Transverse colon (tissue), 4 donors: Measurements from ENCODE around the gene NPLOC4. TPM values are rescaled to one million over a fixed set of nuclear protein-coding genes. Genes with fewer than 3 reads are reported as not detected.

Source experiments
- DNase-seq: peaks from one replicate; pipeline ENCODE4 v3.0.0-alpha.2; 2019
- H3K27ac ChIP-seq, 4 donors: fragments of 200-600 bp; sonication (generic); 2 replicates each; pipeline ENCODE4 v1.5.1; 2016 to 2018; ENCODE audit warnings: inconsistent platforms in 4 of 4
- H3K27me3 ChIP-seq: fragments of 200-600 bp; sonication (generic); 2 replicates; pipeline ENCODE4 v1.5.1; 2017; ENCODE audit warnings: inconsistent platforms
- H3K36me3 ChIP-seq, 4 donors: fragments of 200-600 bp; sonication (generic); 2 replicates each; pipeline ENCODE4 v1.5.1; 2017 to 2019; ENCODE audit warnings: inconsistent platforms in 4 of 4
- H3K4me1 ChIP-seq, 4 donors: fragments of 200-600 bp; sonication (generic); 2 replicates each; pipeline ENCODE4 v1.5.1; 2017 to 2020; ENCODE audit warnings: inconsistent platforms in 4 of 4
- H3K4me3 ChIP-seq, 4 donors: fragments of 200-600 bp; sonication (generic); 1 replicate in 1 of 4; 2 replicates in 3 of 4; pipeline versions ENCODE4 v1.5.1 to v1.6.1; 2017 to 2019; ENCODE audit warnings: inconsistent platforms in 4 of 4
- H3K9me3 ChIP-seq, 2 donors: fragments of 200-600 bp; sonication (generic); 2 replicates each; pipeline ENCODE4 v1.5.1; 2017 to 2019; ENCODE audit warnings: inconsistent platforms in 2 of 2
- CTCF ChIP-seq, 5 experiments: fragments of 200-600 bp in 3 of 5; fragments of 450-650 bp in 2 of 5; sonication (generic) in 3 of 5; IDR thresholded peaks; 1 replicate in 2 of 5; 2 replicates in 3 of 5; pipeline ENCODE4 v1.5.1; 2016 to 2017; ENCODE audit warnings: antibody characterized with exemption in 5 of 5, inconsistent platforms in 3 of 5, mild to moderate bottlenecking in 2 of 5, moderate library complexity in 1 of 5
- EP300 ChIP-seq: sonication (generic); formaldehyde crosslinking; IDR thresholded peaks from one replicate; pipeline ENCODE4 v1.6.1; 2017; ENCODE audit warnings: antibody characterized with exemption, low read depth
- POLR2A ChIP-seq: fragments of 450-650 bp; IDR thresholded peaks from one replicate; pipeline ENCODE4 v1.6.1; 2016; ENCODE audit warnings: antibody characterized with exemption, mild to moderate bottlenecking, moderate library complexity
- POLR2AphosphoS5 ChIP-seq, 3 donors: sonication (generic); formaldehyde crosslinking; IDR thresholded peaks; one replicate each; pipeline ENCODE4 v1.6.1; 2016; ENCODE audit warnings: antibody characterized with exemption in 3 of 3
- WGBS, 2 donors: methylation state at CpG; one replicate each; pipeline ENCODE4 v1.1.5; 2018; ENCODE audit warnings: low coverage in 1 of 2; 5-methylcytosine and 5-hydroxymethylcytosine counted together
- in situ Hi-C, 4 donors: fragments of 200-750 bp; cut with MboI; loops; one replicate each; pipeline versions ENCODE4 v1.15.0 to v1.15.1; 2017; ENCODE audit warnings: low sequenced_read_pairs in 3 of 4, low pct_ligation_motif_present in 1 of 4, low pct_unique_long_range_greater_than_20kb in 1 of 4
- intact Hi-C: fragments of 100-400 bp; cut with DNase I; formaldehyde crosslinking; loops from one replicate; pipeline ENCODE4 v1.15.1; 2023; ENCODE audit warnings: low total_unique reads
- total RNA-seq, 4 donors: library from RNA; depleted of rRNA; stranded (reverse); fragments of >200 nt; gene quantifications; one replicate each; pipeline ENCODE4 v1.1.0, GENCODE V29; 2016

NPLOC4 gene
- total RNA-seq, 4 donors from 2014 or later: 59.9 to 323 (median 84.6) TPM

GRCh38 chr17:81644496-81644895 lies 7.6 kb upstream of the NPLOC4 start:
- H3K36me3 ChIP-seq: no peaks in the 10 kb centered on the region
- H3K4me1 ChIP-seq: no peaks in the 10 kb centered on the region
- peaks cover 0 to 4% of the 10 kb centered on the region in 2 donors for H3K9me3 ChIP-seq
- intact Hi-C loops: no loop called here
- WGBS, 2 donors: 92 to 100% methylated on average over 1 to 15 of the region's 15 CpGs
- TF ChIP-seq POLR2A (no peak), POLR2AphosphoS5 (IDR thresholded peaks at IDR 0.05) (no peak)
- no peak overlapping the region for H3K27ac ChIP-seq
- no peak for DNase-seq
- in situ Hi-C loops: no loop called here
- H3K4me3 ChIP-seq: no peak overlapping the region
- H3K27me3 ChIP-seq: peaks cover 27% of the 10 kb centered on the region

GRCh38 chr17:81641825-81642489 lies 5.0 kb upstream of the NPLOC4 start:
- Histone ChIP-seq H3K27me3 (peaks cover 1% of the 10 kb centered on the region), H3K4me1 (peaks cover 0 to 6% (median 2%) of the 10 kb centered on the region in 4 donors), H3K9me3 (no peaks in the 10 kb centered on the region), H3K4me3 (no peak overlapping the region), H3K36me3 (no peaks in the 10 kb centered on the region), H3K27ac (no peak overlapping the region)
- no peak for DNase-seq
- in situ Hi-C loops (no loop called here), intact Hi-C loops (no loop called here)
- TF ChIP-seq POLR2AphosphoS5 (IDR thresholded peaks at IDR 0.05) (no peak), EP300 (no peak)
- 87 to 93% methylated on average over 6 to 16 of the region's 17 CpGs for WGBS, 2 donors

DNA sequence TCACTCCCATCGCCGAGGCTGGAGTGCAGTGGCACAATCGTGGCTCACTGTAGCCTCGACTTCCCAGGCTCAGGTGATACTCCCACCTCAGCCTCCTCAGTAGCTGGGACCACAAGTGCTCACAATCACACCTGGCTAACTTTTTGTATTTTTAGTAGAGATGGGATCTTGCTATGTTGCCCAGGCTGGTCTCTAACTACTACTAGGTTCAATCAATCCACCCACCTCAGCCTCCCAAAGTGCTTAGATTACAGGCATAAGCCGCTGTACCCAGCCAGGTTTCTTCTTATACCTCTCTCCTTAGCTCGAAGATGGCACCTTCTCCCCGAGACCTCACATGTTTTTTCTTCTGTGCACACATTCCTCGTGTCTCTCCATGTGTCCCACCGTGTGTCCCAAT lies 3.1 kb upstream of the NPLOC4 start:
- H3K27ac ChIP-seq: no peak overlapping the region
- intact Hi-C loops (no loop called here), in situ Hi-C loops (no loop called here)
- no peak for DNase-seq
- peaks cover 10 to 18% (median 12%) of the 10 kb centered on the region in 4 donors for H3K4me1 ChIP-seq
- TF ChIP-seq EP300 (no peak), POLR2A (no peak), POLR2AphosphoS5 (IDR thresholded peaks at IDR 0.05) (no peak), CTCF (IDR thresholded peaks at IDR 0.05) (no peak)
- no peaks in the 10 kb centered on the region for H3K36me3 ChIP-seq
- H3K27me3 ChIP-seq: no peaks in the 10 kb centered on the region
- WGBS, 2 donors: 88 to 94% methylated on average over 4 to 9 of the region's 9 CpGs
- no peak overlapping the region for H3K4me3 ChIP-seq
- H3K9me3 ChIP-seq: no peaks in the 10 kb centered on the region

DNA sequence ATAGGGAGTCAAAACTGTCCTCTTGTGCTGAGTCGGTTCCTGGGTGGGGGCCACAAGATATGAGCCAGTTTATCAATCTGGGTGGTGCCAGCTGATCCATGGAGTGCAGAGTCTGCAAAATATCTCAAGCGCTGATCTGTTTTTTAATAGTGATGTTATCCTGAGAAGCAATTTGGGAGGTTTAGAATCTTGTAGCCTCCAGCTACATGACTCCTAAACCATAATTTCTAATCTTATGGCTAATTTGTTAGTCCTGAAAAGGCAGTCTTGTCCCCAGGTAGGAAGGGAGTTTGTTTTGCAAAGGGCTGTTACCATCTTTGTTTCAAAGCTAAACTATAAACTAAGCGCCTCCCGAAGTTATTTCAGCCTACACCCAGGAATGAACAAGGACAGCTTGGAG lies 1.8 kb upstream of the NPLOC4 start:
- no peak for TF ChIP-seq POLR2A
- no peak for TF ChIP-seq EP300
- no peak for TF ChIP-seq CTCF (IDR thresholded peaks at IDR 0.05)
- TF ChIP-seq POLR2AphosphoS5 (IDR thresholded peaks at IDR 0.05): no peak
- intact Hi-C loops (loop anchor here (2.0 kb wide), 1 partner anchor 48 kb away; no protein-coding TSS in a partner anchor), in situ Hi-C loops (no loop called here)
- Histone ChIP-seq H3K27me3 (no peaks in the 10 kb centered on the region), H3K9me3 (no peaks in the 10 kb centered on the region), H3K4me3 (no peak overlapping the region), H3K27ac (no peak overlapping the region), H3K4me1 (peaks cover 13 to 29% (median 19%) of the 10 kb centered on the region in 4 donors), H3K36me3 (no peaks in the 10 kb centered on the region)
- no peak for DNase-seq
- 69 to 82% methylated on average over 2 to 4 of the region's 4 CpGs for WGBS, 2 donors

- intact Hi-C loops (no loop called here), in situ Hi-C loops (no loop called here)
- H3K27ac ChIP-seq: peak overlapping the region; percentile 89 to 96 (median 92)
- peak overlapping the region; percentile 79 to 97 (median 92) for H3K4me3 ChIP-seq
- WGBS, 2 donors: 28 to 80% methylated on average over 1 to 18 of the region's 18 CpGs
- H3K36me3 ChIP-seq: no peaks in the 10 kb centered on the region
- H3K4me1 ChIP-seq: peaks cover 13 to 35% (median 19%) of the 10 kb centered on the region in 4 donors
- DNase-seq: no peak
- TF ChIP-seq POLR2AphosphoS5 (IDR thresholded peaks at IDR 0.05) (no peak), POLR2A (no peak), CTCF (IDR thresholded peaks at IDR 0.05) (no peak), EP300 (no peak)
- H3K9me3 ChIP-seq: no peaks in the 10 kb centered on the region
- H3K27me3 ChIP-seq: no peaks in the 10 kb centered on the region
These were observed 873 bp downstream of the NPLOC4 start for GRCh38 chr17:81635973-81636504.
